GM19438 (cell line): ENCODE results near the gene HSPA12A.
"Not testable (repeated sequence)": the region's sequence is repeated elsewhere in the genome, so short reads cannot be mapped to it uniquely, and the experiment has no call there.

Experiments
- ATAC-seq: cut with Tn5 transposase; IDR thresholded peaks from one replicate; pipeline ENCODE4 v1.9.1; 2021; ENCODE audit warnings: low read depth; ENCODE audit not compliant: unreplicated experiment

Gene HSPA12A

GRCh38 chr10:116719804-116720203 lies 22.6 kb downstream of the HSPA12A start:
- ATAC-seq: no peak

- ATAC-seq: no peak
Measured at GRCh38 chr10:116718058-116718457, 24.3 kb downstream of the HSPA12A start.

- ATAC-seq: no peak
Measured at GRCh38 chr10:116716381-116716780, 26.0 kb downstream of the HSPA12A start.

GRCh38 chr10:116715839-116716377 lies 26.5 kb downstream of the HSPA12A start:
- ATAC-seq: no peak

GRCh38 chr10:116715341-116715740 lies 27.0 kb downstream of the HSPA12A start:
- no peak for ATAC-seq

- ATAC-seq: no peak
Measured at GRCh38 chr10:116713846-116714245, 28.5 kb downstream of the HSPA12A start.

GRCh38 chr10:116712989-116713543 lies 29.3 kb downstream of the HSPA12A start:
- no peak for ATAC-seq

- no peak for ATAC-seq
Measured at GRCh38 chr10:116712519-116712918, 29.8 kb downstream of the HSPA12A start.

GRCh38 chr10:116711803-116712202 lies 30.6 kb downstream of the HSPA12A start:
- not testable (repeated sequence) for ATAC-seq

- no peak for ATAC-seq
Measured at GRCh38 chr10:116710076-116710475, 32.3 kb downstream of the HSPA12A start.

GRCh38 chr10:116708877-116709276 lies 33.5 kb downstream of the HSPA12A start:
- ATAC-seq: no peak

- no peak for ATAC-seq
Measured at GRCh38 chr10:116708391-116708821, 34.0 kb downstream of the HSPA12A start.

GRCh38 chr10:116707981-116708380 lies 34.4 kb downstream of the HSPA12A start:
- no peak for ATAC-seq

GRCh38 chr10:116706281-116706680 lies 36.1 kb downstream of the HSPA12A start:
- no peak for ATAC-seq

GRCh38 chr10:116705498-116705897 lies 36.9 kb downstream of the HSPA12A start:
- ATAC-seq: no peak

- ATAC-seq: no peak
Measured at GRCh38 chr10:116704926-116705325, 37.4 kb downstream of the HSPA12A start.

- ATAC-seq: no peak
Measured at GRCh38 chr10:116702165-116702564, 40.2 kb downstream of the HSPA12A start.

GRCh38 chr10:116699471-116700150 lies 42.8 kb downstream of the HSPA12A start:
- no peak for ATAC-seq

GRCh38 chr10:116699049-116699448 lies 43.3 kb downstream of the HSPA12A start:
- ATAC-seq: no peak

- ATAC-seq: no peak
Measured at GRCh38 chr10:116698364-116698763, 44.0 kb downstream of the HSPA12A start.

GRCh38 chr10:116697816-116698215 lies 44.5 kb downstream of the HSPA12A start:
- ATAC-seq: no peak

- peak; percentile 86 for ATAC-seq
Measured at GRCh38 chr10:116696919-116697318, 45.4 kb downstream of the HSPA12A start.
